Measurements from ENCODE around the gene VAMP2.

VAMP2 gene

GRCh38 chr17:8110907-8111306 is 51.8 kb downstream of the VAMP2 start:
- Histone ChIP-seq H3K27me3 (ENCODE audit: insufficient read depth, poor library complexity, severe bottlenecking) (no peaks in the 10 kb centered on the region), H3K36me3 (ENCODE audit: low read depth) (no peaks in the 10 kb centered on the region), H3K9me3 (ENCODE audit: severe bottlenecking) (no peaks in the 10 kb centered on the region), H3K27ac (ENCODE audit: poor library complexity, severe bottlenecking) (no peak overlapping the region), H3K4me3 (ENCODE audit: severe bottlenecking) (no peak overlapping the region), H3K4me1 (ENCODE audit: insufficient read depth, poor library complexity, severe bottlenecking) (peaks cover 11% of the 10 kb centered on the region)
- DNase-seq (ENCODE audit: low spot score) (no peak), ATAC-seq (ENCODE audit: low read depth) (no peak)
- no peak for TF ChIP-seq CTCF (IDR thresholded peaks at IDR 0.05; ENCODE audit: poor library complexity, severe bottlenecking)

DNA sequence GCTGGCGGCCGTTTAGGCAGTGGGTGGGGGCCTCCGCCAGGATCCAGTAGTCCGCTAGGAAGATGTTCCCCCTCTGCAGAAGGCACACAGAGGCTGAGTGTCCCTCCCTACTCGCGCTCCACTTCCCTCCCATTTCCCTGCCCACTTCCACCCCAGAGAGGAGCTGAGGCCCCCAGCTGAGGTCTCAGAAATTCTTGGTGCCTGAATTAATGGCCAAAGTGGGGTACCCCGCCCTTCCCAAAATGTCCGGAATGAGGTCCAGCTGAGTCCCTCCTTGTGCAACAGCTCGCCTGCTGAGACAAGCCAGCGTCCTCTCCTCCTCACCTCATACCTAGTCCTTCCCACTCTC is 52.3 kb downstream of the VAMP2 start:
- ATAC-seq (ENCODE audit: low read depth): no peak
- H3K27ac ChIP-seq (ENCODE audit: poor library complexity, severe bottlenecking): no peak overlapping the region

DNA sequence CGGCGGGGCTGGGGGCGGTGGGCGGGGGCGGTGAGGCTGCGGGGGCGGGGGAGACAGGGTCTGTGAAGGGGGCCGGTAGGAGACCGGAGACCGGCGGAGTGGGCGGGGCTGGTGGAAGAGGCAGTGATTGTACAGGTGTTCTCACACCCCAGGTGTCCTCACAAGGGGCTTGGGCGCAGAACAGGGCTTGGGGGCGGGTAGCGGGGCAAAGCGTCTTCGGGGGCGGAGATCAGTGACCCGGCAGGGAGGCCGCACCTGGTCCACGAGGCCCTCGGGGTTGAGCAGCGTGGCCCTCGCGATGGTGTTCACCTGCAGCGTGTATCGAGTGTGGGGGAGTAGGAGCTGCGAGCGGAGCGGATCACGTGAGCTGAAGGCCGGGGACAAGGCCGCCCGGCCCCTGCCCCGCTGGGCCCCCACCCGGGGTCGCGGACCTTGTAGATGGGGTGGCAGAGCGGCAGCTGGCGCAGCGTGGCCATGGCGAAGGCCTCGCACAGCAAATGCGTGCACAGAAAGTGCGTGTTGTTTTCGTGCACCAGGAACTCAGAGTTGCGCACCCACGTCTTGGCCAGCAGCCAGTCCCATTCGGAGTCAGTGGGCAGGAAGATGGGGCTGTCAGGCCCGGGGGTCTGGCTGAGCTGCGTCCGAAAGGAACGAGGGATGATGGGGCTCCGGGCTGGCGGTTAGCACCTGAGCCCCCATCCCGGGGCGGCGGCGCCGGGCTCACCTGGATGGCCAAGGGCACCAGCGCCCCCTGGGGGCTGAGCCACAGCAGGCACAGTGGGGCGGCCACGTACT is 52.9 kb downstream of the VAMP2 start:
- Histone ChIP-seq H3K9me3 (ENCODE audit: severe bottlenecking) (no peaks in the 10 kb centered on the region), H3K36me3 (ENCODE audit: low read depth) (no peaks in the 10 kb centered on the region), H3K4me3 (ENCODE audit: severe bottlenecking) (no peak overlapping the region), H3K27ac (ENCODE audit: poor library complexity, severe bottlenecking) (no peak overlapping the region), H3K4me1 (ENCODE audit: insufficient read depth, poor library complexity, severe bottlenecking) (peaks cover 11% of the 10 kb centered on the region), H3K27me3 (ENCODE audit: insufficient read depth, poor library complexity, severe bottlenecking) (no peaks in the 10 kb centered on the region)
- ATAC-seq (ENCODE audit: low read depth) (peak; percentile 73), DNase-seq (ENCODE audit: low spot score) (no peak)
- TF ChIP-seq CTCF (IDR thresholded peaks at IDR 0.05; ENCODE audit: poor library complexity, severe bottlenecking): peak; percentile 77

More for the DNA sequence above, 52.3 kb downstream of the VAMP2 start:
- Histone ChIP-seq H3K36me3 (ENCODE audit: low read depth) (no peaks in the 10 kb centered on the region), H3K4me1 (ENCODE audit: insufficient read depth, poor library complexity, severe bottlenecking) (peaks cover 11% of the 10 kb centered on the region), H3K27me3 (ENCODE audit: insufficient read depth, poor library complexity, severe bottlenecking) (no peaks in the 10 kb centered on the region), H3K4me3 (ENCODE audit: severe bottlenecking) (no peak overlapping the region), H3K9me3 (ENCODE audit: severe bottlenecking) (no peaks in the 10 kb centered on the region)
- peak; percentile 50 for TF ChIP-seq CTCF (IDR thresholded peaks at IDR 0.05; ENCODE audit: poor library complexity, severe bottlenecking)
- no peak for DNase-seq (ENCODE audit: low spot score)
